Measurements from ENCODE around the gene ZNF664. TPM values are rescaled to one million over a fixed set of nuclear protein-coding genes. Genes with fewer than 3 reads are reported as not detected.
A peak's percentile ranks its signal among the peaks of the same experiment; 100 is the strongest.

Gene ZNF664
- total RNA-seq, 2 experiments from 2014 or later = 42.2 to 46.0 TPM

- Mint-ChIP-seq H3K36me3 (ENCODE audit: low read depth) (peaks cover under 1% of the 10 kb centered on the region), H3K4me1 (ENCODE audit: low read depth) (peaks cover 37% of the 10 kb centered on the region), H3K27ac (no peak overlapping the region), H3K9me3 (no peaks in the 10 kb centered on the region), H3K4me3 (no peak overlapping the region), H3K27me3 (ENCODE audit: low read depth) (no peaks in the 10 kb centered on the region)
- CTCF ChIA-PET = interaction anchor here (0.6 to 3.5 kb wide), 2 partner anchors 32 to 40 kb away, joined by 4 to 19 read pairs; no protein-coding TSS in a partner anchor
- no peak for DNase-seq
- intact Hi-C loops (cut with micrococcal nuclease) = no loop called here
These were observed 36.5 kb upstream of the ZNF664 start for GRCh38 chr12:123936471-123936870.

- Mint-ChIP-seq H3K4me3 (peak overlapping the region; percentile 55), H3K9me3 (peaks cover 5% of the 10 kb centered on the region), H3K4me1 (ENCODE audit: low read depth) (peaks cover 30% of the 10 kb centered on the region), H3K36me3 (ENCODE audit: low read depth) (peaks cover 5% of the 10 kb centered on the region), H3K27me3 (ENCODE audit: low read depth) (no peaks in the 10 kb centered on the region), H3K27ac (peak overlapping the region; percentile 60)
- CTCF ChIA-PET = interaction anchor here (0.7 to 3.5 kb wide), 3 partner anchors 32 to 94 kb away, joined by 3 to 19 read pairs (median 4); no protein-coding TSS in a partner anchor
- intact Hi-C loops (cut with micrococcal nuclease) = no loop called here
- no peak for DNase-seq
These were observed 35.9 kb upstream of the ZNF664 start for GRCh38 chr12:123936956-123937706.

- H3K27me3 Mint-ChIP-seq (ENCODE audit: low read depth) = no peaks in the 10 kb centered on the region
- peaks cover 24% of the 10 kb centered on the region for H3K4me1 Mint-ChIP-seq (ENCODE audit: low read depth)
- CTCF ChIA-PET = interaction anchor here (0.6 to 3.5 kb wide), 6 partner anchors 8 to 135 kb away, joined by 3 to 19 read pairs (median 4); no protein-coding TSS in a partner anchor
- DNase-seq = peak; percentile 73
- intact Hi-C loops (cut with micrococcal nuclease) = loop anchor here (1.0 to 2.0 kb wide), 2 partner anchors 33 to 36 kb away; no protein-coding TSS in a partner anchor
- H3K4me3 Mint-ChIP-seq = peak overlapping the region; percentile 55
- H3K36me3 Mint-ChIP-seq (ENCODE audit: low read depth) = peaks cover 7% of the 10 kb centered on the region
- H3K27ac Mint-ChIP-seq = peak overlapping the region; percentile 60
- peaks cover 8% of the 10 kb centered on the region for H3K9me3 Mint-ChIP-seq
These were observed 35.1 kb upstream of the ZNF664 start for GRCh38 chr12:123937707-123938591.

- Mint-ChIP-seq H3K36me3 (ENCODE audit: low read depth) (peaks cover 7% of the 10 kb centered on the region), H3K4me3 (peak overlapping the region; percentile 55), H3K4me1 (ENCODE audit: low read depth) (peaks cover 24% of the 10 kb centered on the region), H3K27me3 (ENCODE audit: low read depth) (no peaks in the 10 kb centered on the region), H3K27ac (peak overlapping the region; percentile 60), H3K9me3 (peaks cover 8% of the 10 kb centered on the region)
- CTCF ChIA-PET = interaction anchor here (0.5 to 3.5 kb wide), 10 partner anchors 9 to 350 kb away, joined by 3 to 19 read pairs (median 4); no protein-coding TSS in a partner anchor
- intact Hi-C loops (cut with micrococcal nuclease) = loop anchor here (1.0 to 2.0 kb wide), 2 partner anchors 34 to 35 kb away; no protein-coding TSS in a partner anchor
- peak; percentile 36 for DNase-seq
These were observed 34.1 kb upstream of the ZNF664 start for GRCh38 chr12:123938679-123939480.

- Mint-ChIP-seq H3K27me3 (ENCODE audit: low read depth) (no peaks in the 10 kb centered on the region), H3K36me3 (ENCODE audit: low read depth) (peaks cover 7% of the 10 kb centered on the region), H3K27ac (no peak overlapping the region), H3K4me1 (ENCODE audit: low read depth) (peaks cover 24% of the 10 kb centered on the region), H3K9me3 (peaks cover 8% of the 10 kb centered on the region), H3K4me3 (no peak overlapping the region)
- intact Hi-C loops (cut with micrococcal nuclease) = loop anchor here (2.0 kb wide), 1 partner anchor 35 kb away; no protein-coding TSS in a partner anchor
- CTCF ChIA-PET = interaction anchor here (0.6 to 3.5 kb wide), 7 partner anchors 10 to 349 kb away, joined by 3 to 19 read pairs (median 4); no protein-coding TSS in a partner anchor
- no peak for DNase-seq
These were observed 33.0 kb upstream of the ZNF664 start for GRCh38 chr12:123939716-123940626.

GRCh38 chr12:123940627-123940966 is 32.4 kb upstream of the ZNF664 start:
- Mint-ChIP-seq H3K4me3 (no peak overlapping the region), H3K36me3 (ENCODE audit: low read depth) (peaks cover 7% of the 10 kb centered on the region), H3K4me1 (ENCODE audit: low read depth) (peaks cover 24% of the 10 kb centered on the region), H3K27ac (no peak overlapping the region), H3K27me3 (ENCODE audit: low read depth) (no peaks in the 10 kb centered on the region), H3K9me3 (peaks cover 8% of the 10 kb centered on the region)
- no peak for DNase-seq
- CTCF ChIA-PET = no interaction called here
- intact Hi-C loops (cut with micrococcal nuclease) = no loop called here

- CTCF ChIA-PET = no interaction called here
- DNase-seq = no peak
- intact Hi-C loops (cut with micrococcal nuclease) = no loop called here
- no peak overlapping the region for H3K27ac Mint-ChIP-seq
- no peaks in the 10 kb centered on the region for H3K27me3 Mint-ChIP-seq (ENCODE audit: low read depth)
- peaks cover 7% of the 10 kb centered on the region for H3K36me3 Mint-ChIP-seq (ENCODE audit: low read depth)
- peaks cover 24% of the 10 kb centered on the region for H3K4me1 Mint-ChIP-seq (ENCODE audit: low read depth)
- H3K4me3 Mint-ChIP-seq = no peak overlapping the region
- peaks cover 8% of the 10 kb centered on the region for H3K9me3 Mint-ChIP-seq
These were observed 32.0 kb upstream of the ZNF664 start for GRCh38 chr12:123941000-123941399.

GRCh38 chr12:123941624-123942237 is 31.3 kb upstream of the ZNF664 start:
- intact Hi-C loops (cut with micrococcal nuclease) = no loop called here
- Mint-ChIP-seq H3K4me1 (ENCODE audit: low read depth) (peaks cover 20% of the 10 kb centered on the region), H3K27ac (no peak overlapping the region), H3K27me3 (ENCODE audit: low read depth) (no peaks in the 10 kb centered on the region), H3K36me3 (ENCODE audit: low read depth) (peaks cover 7% of the 10 kb centered on the region), H3K9me3 (peaks cover 8% of the 10 kb centered on the region), H3K4me3 (no peak overlapping the region)
- no peak for DNase-seq
- CTCF ChIA-PET = no interaction called here

- no peak overlapping the region for H3K27ac Mint-ChIP-seq
- no peaks in the 10 kb centered on the region for H3K27me3 Mint-ChIP-seq (ENCODE audit: low read depth)
- no peak for DNase-seq
- peaks cover 8% of the 10 kb centered on the region for H3K9me3 Mint-ChIP-seq
- CTCF ChIA-PET = interaction anchor here (0.6 to 1.5 kb wide), 2 partner anchors 37 to 509 kb away, joined by 3 to 5 read pairs; no protein-coding TSS in a partner anchor
- H3K4me1 Mint-ChIP-seq (ENCODE audit: low read depth) = peaks cover 20% of the 10 kb centered on the region
- H3K36me3 Mint-ChIP-seq (ENCODE audit: low read depth) = peaks cover 7% of the 10 kb centered on the region
- intact Hi-C loops (cut with micrococcal nuclease) = no loop called here
- H3K4me3 Mint-ChIP-seq = no peak overlapping the region
These were observed 30.8 kb upstream of the ZNF664 start for GRCh38 chr12:123942238-123942653.

GRCh38 chr12:123942911-123943648 is 29.9 kb upstream of the ZNF664 start:
- Mint-ChIP-seq H3K36me3 (ENCODE audit: low read depth) (peaks cover 7% of the 10 kb centered on the region), H3K27ac (no peak overlapping the region), H3K4me1 (ENCODE audit: low read depth) (peaks cover 12% of the 10 kb centered on the region), H3K4me3 (no peak overlapping the region), H3K9me3 (peaks cover 8% of the 10 kb centered on the region), H3K27me3 (ENCODE audit: low read depth) (no peaks in the 10 kb centered on the region)
- no peak for DNase-seq
- intact Hi-C loops (cut with micrococcal nuclease) = no loop called here
- CTCF ChIA-PET = interaction anchor here (1.5 kb wide), 1 partner anchor 38 kb away, joined by 5 read pairs; no protein-coding TSS in a partner anchor
